SU-DHL-6 (cell line): ENCODE measurements around the gene DDX39B.

ENCODE experiments used
- H2AFZ ChIP-seq: fragments of 200-600 bp; sonication (generic); 2 replicates; pipeline ENCODE4 v1.6.1; 2014; ENCODE audit warnings: low read depth, mild to moderate bottlenecking, moderate library complexity, mixed read lengths, antibody characterized with exemption, low read length; ENCODE audit not compliant: severe bottlenecking
- H3F3A ChIP-seq: fragments of 200-600 bp; shearing (Covaris generic); 2 replicates; pipeline ENCODE4 v1.6.0; 2016; ENCODE audit warnings: antibody characterized with exemption, mild to moderate bottlenecking; ENCODE audit not compliant: insufficient read depth
- H3K27ac ChIP-seq: fragments of 200-600 bp; sonication (generic); 2 replicates; pipeline ENCODE4 v1.5.1; 2016; ENCODE audit warnings: low read depth, mild to moderate bottlenecking, low read length, moderate library complexity, mixed read lengths
- H3K27me3 ChIP-seq: fragments of 200-600 bp; sonication (generic), shearing (Covaris generic); 2 replicates; pipeline ENCODE4 v1.6.0; 2014; ENCODE audit warnings: mild to moderate bottlenecking, low read length
- H3K36me3 ChIP-seq: fragments of 200-600 bp; sonication (generic); 2 replicates; pipeline ENCODE4 v1.6.1; 2014; ENCODE audit warnings: mild to moderate bottlenecking, low read length, mixed read lengths
- H3K4me2 ChIP-seq: fragments of 300-600, 200-600 bp; shearing (Covaris generic), sonication (generic); 2 replicates; pipeline ENCODE4 v1.6.0; 2014; ENCODE audit warnings: low read length, low read depth, mild to moderate bottlenecking; ENCODE audit not compliant: poor library complexity, severe bottlenecking
- H3K4me3 ChIP-seq: fragments of 200-600 bp; sonication (generic); 2 replicates; pipeline ENCODE4 v1.5.1; 2014; ENCODE audit warnings: antibody characterized with exemption, low read length, mild to moderate bottlenecking, mixed read lengths; ENCODE audit not compliant: insufficient read depth, poor library complexity, severe bottlenecking
- H3K79me2 ChIP-seq: fragments of 200-600 bp; sonication (generic); 2 replicates; pipeline ENCODE4 v1.6.1; 2014; ENCODE audit warnings: mild to moderate bottlenecking, low read length, moderate library complexity; ENCODE audit not compliant: insufficient read depth
- H3K9ac ChIP-seq: fragments of 200-600 bp; sonication (generic); 2 replicates; pipeline ENCODE4 v1.7.0; 2014; ENCODE audit warnings: mild to moderate bottlenecking, low read length
- H3K9me2 ChIP-seq: fragments of 200-600 bp; sonication (generic); replicated peaks from 2 replicates; pipeline ENCODE4 v1.6.1; 2014; ENCODE audit warnings: low read length; ENCODE audit not compliant: insufficient read depth
- H3K9me3 ChIP-seq: fragments of 200-600 bp; sonication (generic); 2 replicates; pipeline ENCODE4 v1.6.1; 2014; ENCODE audit warnings: low read length, mixed read lengths; ENCODE audit not compliant: insufficient read depth
- H4K20me1 ChIP-seq: fragments of 200-600 bp; sonication (generic); 2 replicates; pipeline ENCODE4 v1.6.1; 2014; ENCODE audit warnings: low read depth, mild to moderate bottlenecking, antibody characterized with exemption, low read length, moderate library complexity, mixed read lengths
- EZH2phosphoT487 ChIP-seq: fragments of 200-600 bp; sonication (generic), shearing (Covaris generic); conservative IDR thresholded peaks from 2 replicates; pipeline ENCODE4 v1.6.1; 2018; ENCODE audit warnings: mild to moderate bottlenecking, antibody characterized with exemption, low read length, moderate library complexity, mixed read lengths
- TF ChIP-seq, protein P1 (sequence below): fragments of 200-600 bp; sonication (generic); IDR thresholded peaks from one replicate; pipeline ENCODE4 v1.5.1; 2017; ENCODE audit warnings: antibody characterized with exemption, mild to moderate bottlenecking, low read length, moderate library complexity; ENCODE audit not compliant: insufficient read depth, poor library complexity, severe bottlenecking

The DDX39B gene

GRCh38 chr6:31485055-31485454, 56.7 kb downstream of the DDX39B start:
- Histone ChIP-seq H2AFZ (no peak overlapping the region), H3K27me3 (no peaks in the 10 kb centered on the region), H3K27ac (no peak overlapping the region), H3F3A (no peaks in the 10 kb centered on the region), H3K4me3 (no peak overlapping the region), H3K36me3 (no peaks in the 10 kb centered on the region), H3K9me2 (no peaks in the 10 kb centered on the region), H3K9me3 (no peaks in the 10 kb centered on the region), H3K79me2 (0 out of 2 replicates have a peak, but pooled peaks cover under 1% of the 10 kb centered on the region), H3K9ac (no peak overlapping the region), H3K4me2 (no peak overlapping the region), H4K20me1 (0 out of 2 replicates have a peak, but pooled peaks cover 3% of the 10 kb centered on the region)
- TF ChIP-seq, protein P1, sequence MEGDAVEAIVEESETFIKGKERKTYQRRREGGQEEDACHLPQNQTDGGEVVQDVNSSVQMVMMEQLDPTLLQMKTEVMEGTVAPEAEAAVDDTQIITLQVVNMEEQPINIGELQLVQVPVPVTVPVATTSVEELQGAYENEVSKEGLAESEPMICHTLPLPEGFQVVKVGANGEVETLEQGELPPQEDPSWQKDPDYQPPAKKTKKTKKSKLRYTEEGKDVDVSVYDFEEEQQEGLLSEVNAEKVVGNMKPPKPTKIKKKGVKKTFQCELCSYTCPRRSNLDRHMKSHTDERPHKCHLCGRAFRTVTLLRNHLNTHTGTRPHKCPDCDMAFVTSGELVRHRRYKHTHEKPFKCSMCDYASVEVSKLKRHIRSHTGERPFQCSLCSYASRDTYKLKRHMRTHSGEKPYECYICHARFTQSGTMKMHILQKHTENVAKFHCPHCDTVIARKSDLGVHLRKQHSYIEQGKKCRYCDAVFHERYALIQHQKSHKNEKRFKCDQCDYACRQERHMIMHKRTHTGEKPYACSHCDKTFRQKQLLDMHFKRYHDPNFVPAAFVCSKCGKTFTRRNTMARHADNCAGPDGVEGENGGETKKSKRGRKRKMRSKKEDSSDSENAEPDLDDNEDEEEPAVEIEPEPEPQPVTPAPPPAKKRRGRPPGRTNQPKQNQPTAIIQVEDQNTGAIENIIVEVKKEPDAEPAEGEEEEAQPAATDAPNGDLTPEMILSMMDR, result no peak
- no peak for TF ChIP-seq EZH2phosphoT487

- H3K27me3 ChIP-seq, result no peaks in the 10 kb centered on the region
- H4K20me1 ChIP-seq, result 0 out of 2 replicates have a peak, but pooled peaks cover 3% of the 10 kb centered on the region
- no peak overlapping the region for H3K9ac ChIP-seq
- no peak for TF ChIP-seq EZH2phosphoT487
- TF ChIP-seq, protein P1, result no peak
- no peak overlapping the region for H3K4me3 ChIP-seq
- H2AFZ ChIP-seq, result no peak overlapping the region
- H3K79me2 ChIP-seq, result no peaks in the 10 kb centered on the region
- H3K4me2 ChIP-seq, result no peak overlapping the region
- H3K36me3 ChIP-seq, result no peaks in the 10 kb centered on the region
- no peaks in the 10 kb centered on the region for H3K9me3 ChIP-seq
- H3F3A ChIP-seq, result no peaks in the 10 kb centered on the region
- H3K9me2 ChIP-seq, result no peaks in the 10 kb centered on the region
- H3K27ac ChIP-seq, result no peak overlapping the region
These were observed 58.4 kb downstream of the DDX39B start for GRCh38 chr6:31483392-31483791.

DNA sequence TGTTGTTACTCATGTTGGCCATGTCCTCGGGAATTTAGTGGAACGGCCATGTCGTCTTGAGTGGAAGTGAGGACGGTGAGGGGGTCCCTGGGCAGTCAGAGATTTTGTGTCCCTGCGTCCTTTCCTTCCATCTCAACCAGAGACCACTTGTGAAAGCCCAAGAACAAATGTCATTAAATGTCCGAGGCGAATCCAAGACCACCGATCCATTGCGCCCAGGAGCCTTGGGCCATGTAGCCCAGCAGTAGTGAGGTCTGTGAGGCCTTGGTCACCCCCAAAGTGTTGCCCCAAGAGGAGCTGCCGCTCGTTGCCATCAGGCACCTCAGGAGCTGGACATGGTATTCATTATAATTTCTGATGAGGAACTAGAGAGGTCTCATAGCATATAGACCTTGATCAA, 61.2 kb downstream of the DDX39B start:
- H3K4me2 ChIP-seq, result no peak overlapping the region
- H3K4me3 ChIP-seq, result no peak overlapping the region

More for the DNA sequence above, 61.2 kb downstream of the DDX39B start:
- no peak for TF ChIP-seq EZH2phosphoT487
- TF ChIP-seq, protein P1, result no peak
- Histone ChIP-seq H3K9me2 (no peaks in the 10 kb centered on the region), H4K20me1 (0 out of 2 replicates have a peak, but pooled peaks cover 3% of the 10 kb centered on the region), H3K27me3 (no peaks in the 10 kb centered on the region), H3K27ac (no peak overlapping the region), H3F3A (no peaks in the 10 kb centered on the region), H3K9ac (no peak overlapping the region), H2AFZ (no peak overlapping the region), H3K79me2 (no peaks in the 10 kb centered on the region), H3K9me3 (no peaks in the 10 kb centered on the region), H3K36me3 (no peaks in the 10 kb centered on the region)
